Caco-2 (cell line): ENCODE results near the gene ATAD2B. TPM values are rescaled to one million over a fixed set of nuclear protein-coding genes. Genes with fewer than 3 reads are reported as not detected.
A peak's percentile ranks its signal among the peaks of the same experiment; 100 is the strongest.

ENCODE experiments used
- BruUV-seq: library from RNA; stranded (reverse); fragments of 400-500 nt; replicated peaks from 2 replicates; lab custom pipeline; 2021; lab: Mats Ljungman, UMichigan
- CTCF ChIA-PET: fragments of 300-600 bp; sonication (Branson Sonifier 250); formaldehyde crosslinking; loops from one replicate; lab custom pipeline; 2022; ENCODE audit warnings: antibody characterized with exemption; lab: Charles Lee
- POLR2A ChIA-PET: fragments of 300-600 bp; sonication (Branson Sonifier 250); formaldehyde crosslinking; loops from one replicate; lab custom pipeline; 2022; ENCODE audit warnings: antibody characterized with exemption; lab: Charles Lee
- DNase-seq, 2 experiments: peaks; one replicate each; pipeline versions ENCODE4 v3.0.0 to v3.0.0-alpha.2; 2020 to 2022
- H3K27me3 ChIP-seq: replicated peaks from 2 replicates; pipeline ENCODE4 v1.6.0; 2011; ENCODE audit warnings: low read length; ENCODE audit not compliant: control insufficient read depth, insufficient read depth
- H3K36me3 ChIP-seq: 2 replicates; pipeline ENCODE4 v1.5.1; 2011; ENCODE audit warnings: low read length; ENCODE audit not compliant: control insufficient read depth, insufficient read depth
- H3K4me1 ChIP-seq: fragments of 250-450 bp; sonication (Bioruptor Pico); 2 replicates; pipeline ENCODE4 v1.5.1; 2020; ENCODE audit warnings: mild to moderate bottlenecking
- H3K4me3 ChIP-seq: 2 replicates; pipeline ENCODE4 v1.5.1; 2011; ENCODE audit warnings: low read depth, mild to moderate bottlenecking, control low read depth, low read length
- H3K9me3 ChIP-seq: fragments of 250-450 bp; sonication (Bioruptor Pico); 2 replicates; pipeline ENCODE4 v1.5.1; 2020; ENCODE audit warnings: mild to moderate bottlenecking, moderate library complexity
- H3K27ac Mint-ChIP-seq: one replicate; pipeline ENCODE4 v1.8.0; 2022; ENCODE audit warnings: mixed read lengths; ENCODE audit not compliant: unreplicated experiment
- H3K27me3 Mint-ChIP-seq: one replicate; pipeline ENCODE4 v1.8.0; 2022; ENCODE audit warnings: mixed read lengths; ENCODE audit not compliant: insufficient read depth, unreplicated experiment
- H3K36me3 Mint-ChIP-seq: one replicate; pipeline ENCODE4 v1.8.0; 2022; ENCODE audit warnings: mild to moderate bottlenecking, mixed read lengths; ENCODE audit not compliant: insufficient read depth, unreplicated experiment
- H3K4me1 Mint-ChIP-seq: one replicate; pipeline ENCODE4 v1.8.0; 2022; ENCODE audit warnings: low read depth, mixed read lengths; ENCODE audit not compliant: unreplicated experiment
- H3K4me3 Mint-ChIP-seq: one replicate; pipeline ENCODE4 v1.8.0; 2022; ENCODE audit warnings: mild to moderate bottlenecking, moderate library complexity, mixed read lengths; ENCODE audit not compliant: unreplicated experiment
- H3K9me3 Mint-ChIP-seq: one replicate; pipeline ENCODE4 v1.8.0; 2022; ENCODE audit warnings: mixed read lengths; ENCODE audit not compliant: unreplicated experiment
- intact Hi-C: fragments of 100-400 bp; cut with micrococcal nuclease; formaldehyde crosslinking; loops from one replicate; pipeline ENCODE4 v1.10.0; 2022; ENCODE audit not compliant: unreplicated experiment
- total RNA-seq: library from RNA; stranded (reverse); gene quantifications from 2 replicates; pipeline ENCODE4 v1.2.3, GENCODE V29; 2022
- TF ChIP-seq, protein P1 (sequence below), 2 experiments: fragments of 200-600 bp in 1 of 2; IDR thresholded peaks; 1 replicate in 1 of 2; 2 replicates in 1 of 2; pipeline versions ENCODE4 v1.5.1 to v1.8.0; 2011 to 2022; ENCODE audit warnings: antibody characterized with exemption in 1 of 2, control low read depth in 1 of 2, inconsistent platforms in 1 of 2, low read depth in 1 of 2, low read length in 1 of 2, mild to moderate bottlenecking in 1 of 2, moderate library complexity in 1 of 2; ENCODE audit not compliant: insufficient read depth in 1 of 2, severe bottlenecking in 1 of 2, unreplicated experiment in 1 of 2

The ATAD2B gene
- total RNA-seq, 1 experiment from 2014 or later: 32.1 TPM

DNA sequence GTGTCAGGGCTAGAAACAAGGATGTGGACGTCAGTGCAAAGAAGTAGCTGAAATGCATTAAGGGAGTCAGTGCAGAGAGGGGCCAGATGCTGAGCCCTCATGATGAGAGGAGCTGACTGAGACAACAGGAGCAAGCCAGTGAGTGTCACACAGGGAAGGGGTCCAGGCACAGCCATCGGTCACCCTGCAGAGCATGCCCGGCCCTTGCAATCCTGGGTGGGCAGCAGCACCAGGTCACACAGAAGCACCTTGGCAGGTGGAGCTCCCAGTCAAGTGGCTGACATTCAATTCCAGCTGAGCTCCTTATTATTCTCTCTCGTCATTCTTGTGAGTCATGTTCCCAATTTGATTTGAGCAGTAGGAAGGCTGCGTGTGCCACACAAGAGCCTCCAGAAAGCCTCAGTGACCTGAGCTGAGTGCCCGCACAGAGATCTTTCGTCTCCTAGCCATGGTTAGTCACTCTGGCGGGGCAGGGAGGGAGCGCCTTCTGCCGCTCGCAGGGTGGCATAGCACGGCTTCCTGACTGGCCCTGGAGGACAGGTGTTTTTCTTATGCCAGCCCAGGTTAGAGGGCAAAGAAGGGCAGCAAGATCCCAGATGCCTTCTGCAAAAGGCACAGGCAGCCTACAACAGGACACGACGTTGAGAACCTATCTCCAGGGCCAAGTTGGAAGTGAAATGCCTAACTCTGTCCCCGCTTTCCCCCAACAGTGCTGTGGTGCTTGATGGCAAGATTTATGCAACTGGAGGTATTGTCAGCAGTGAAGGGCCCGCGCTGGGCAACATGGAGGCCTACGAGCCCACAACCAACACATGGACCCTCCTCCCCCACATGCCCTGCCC lies 220.9 kb downstream of the ATAD2B start:
- DNase-seq: no peak
- no peaks in the 10 kb centered on the region for H3K36me3 ChIP-seq
- ChIA-PET POLR2A (no interaction called here), CTCF (no interaction called here)
- no peak overlapping the region for H3K4me3 ChIP-seq
- H3K9me3 ChIP-seq: no peaks in the 10 kb centered on the region
- Mint-ChIP-seq H3K27me3 (no peaks in the 10 kb centered on the region), H3K4me1 (no peaks in the 10 kb centered on the region), H3K9me3 (no peaks in the 10 kb centered on the region), H3K27ac (no peak overlapping the region), H3K36me3 (peaks cover 14% of the 10 kb centered on the region), H3K4me3 (no peak overlapping the region)
- intact Hi-C loops: no loop called here
- no TSS peak for BruUV-seq
- H3K4me1 ChIP-seq: no peaks in the 10 kb centered on the region
- TF ChIP-seq, protein P1, sequence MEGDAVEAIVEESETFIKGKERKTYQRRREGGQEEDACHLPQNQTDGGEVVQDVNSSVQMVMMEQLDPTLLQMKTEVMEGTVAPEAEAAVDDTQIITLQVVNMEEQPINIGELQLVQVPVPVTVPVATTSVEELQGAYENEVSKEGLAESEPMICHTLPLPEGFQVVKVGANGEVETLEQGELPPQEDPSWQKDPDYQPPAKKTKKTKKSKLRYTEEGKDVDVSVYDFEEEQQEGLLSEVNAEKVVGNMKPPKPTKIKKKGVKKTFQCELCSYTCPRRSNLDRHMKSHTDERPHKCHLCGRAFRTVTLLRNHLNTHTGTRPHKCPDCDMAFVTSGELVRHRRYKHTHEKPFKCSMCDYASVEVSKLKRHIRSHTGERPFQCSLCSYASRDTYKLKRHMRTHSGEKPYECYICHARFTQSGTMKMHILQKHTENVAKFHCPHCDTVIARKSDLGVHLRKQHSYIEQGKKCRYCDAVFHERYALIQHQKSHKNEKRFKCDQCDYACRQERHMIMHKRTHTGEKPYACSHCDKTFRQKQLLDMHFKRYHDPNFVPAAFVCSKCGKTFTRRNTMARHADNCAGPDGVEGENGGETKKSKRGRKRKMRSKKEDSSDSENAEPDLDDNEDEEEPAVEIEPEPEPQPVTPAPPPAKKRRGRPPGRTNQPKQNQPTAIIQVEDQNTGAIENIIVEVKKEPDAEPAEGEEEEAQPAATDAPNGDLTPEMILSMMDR (IDR thresholded peaks at IDR 0.05; ENCODE audit: insufficient read depth in 1 of 2, low read depth in 1 of 2, low read length in 1 of 2, severe bottlenecking in 1 of 2, unreplicated experiment in 1 of 2): no peak
- no peaks in the 10 kb centered on the region for H3K27me3 ChIP-seq

DNA sequence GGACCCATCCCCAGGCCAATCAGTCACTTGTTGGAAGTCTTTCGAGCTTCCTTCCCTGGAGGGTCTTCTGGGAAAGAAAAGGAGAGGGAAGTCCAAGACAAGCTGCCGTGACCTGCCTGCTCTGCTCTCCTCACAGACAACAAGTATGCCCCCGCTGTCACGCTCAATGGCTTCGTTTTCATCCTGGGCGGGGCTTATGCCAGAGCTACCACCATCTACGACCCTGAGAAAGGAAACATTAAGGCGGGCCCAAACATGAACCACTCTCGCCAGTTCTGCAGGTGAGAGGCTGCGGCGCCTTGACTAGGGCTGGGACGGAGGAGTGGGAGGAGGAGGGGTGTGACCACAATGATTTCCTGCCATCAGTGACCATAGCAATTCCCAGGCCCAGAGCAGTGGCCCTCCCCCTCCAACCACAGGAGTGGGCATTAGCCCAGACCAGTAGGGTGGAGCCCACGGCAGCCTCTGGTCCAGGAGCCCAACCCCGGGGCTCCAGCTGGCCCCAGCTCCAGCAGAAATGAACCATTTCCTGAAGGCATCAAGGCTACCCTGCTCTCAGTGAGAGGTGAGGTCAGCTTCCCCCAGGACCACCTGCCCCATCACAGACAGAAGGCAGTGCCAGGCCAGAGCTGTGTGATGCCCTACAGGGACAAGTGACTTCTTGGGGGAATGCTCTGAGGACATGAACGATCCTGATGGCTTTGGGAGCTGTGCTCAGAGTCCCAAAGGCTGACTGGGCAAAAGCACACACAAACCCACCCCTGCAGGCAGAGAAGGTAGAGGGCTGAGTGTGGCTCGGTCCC lies 223.1 kb downstream of the ATAD2B start:
- CTCF ChIA-PET: no interaction called here
- peak in 1 of 2 experiments; percentile 27 for DNase-seq
- Histone ChIP-seq H3K27me3 (no peaks in the 10 kb centered on the region), H3K4me3 (no peak overlapping the region), H3K4me1 (no peaks in the 10 kb centered on the region), H3K36me3 (no peaks in the 10 kb centered on the region), H3K9me3 (no peaks in the 10 kb centered on the region)
- POLR2A ChIA-PET: no interaction called here
- no TSS peak for BruUV-seq
- H3K9me3 Mint-ChIP-seq: peaks cover 11% of the 10 kb centered on the region
- H3K27me3 Mint-ChIP-seq: no peaks in the 10 kb centered on the region
- H3K27ac Mint-ChIP-seq: no peak overlapping the region
- TF ChIP-seq, protein P1 (IDR thresholded peaks at IDR 0.05; ENCODE audit: insufficient read depth in 1 of 2, low read depth in 1 of 2, low read length in 1 of 2, severe bottlenecking in 1 of 2, unreplicated experiment in 1 of 2): no peak
- H3K4me1 Mint-ChIP-seq: no peaks in the 10 kb centered on the region
- no peak overlapping the region for H3K4me3 Mint-ChIP-seq
- H3K36me3 Mint-ChIP-seq: peaks cover 14% of the 10 kb centered on the region
- intact Hi-C loops: no loop called here

DNA sequence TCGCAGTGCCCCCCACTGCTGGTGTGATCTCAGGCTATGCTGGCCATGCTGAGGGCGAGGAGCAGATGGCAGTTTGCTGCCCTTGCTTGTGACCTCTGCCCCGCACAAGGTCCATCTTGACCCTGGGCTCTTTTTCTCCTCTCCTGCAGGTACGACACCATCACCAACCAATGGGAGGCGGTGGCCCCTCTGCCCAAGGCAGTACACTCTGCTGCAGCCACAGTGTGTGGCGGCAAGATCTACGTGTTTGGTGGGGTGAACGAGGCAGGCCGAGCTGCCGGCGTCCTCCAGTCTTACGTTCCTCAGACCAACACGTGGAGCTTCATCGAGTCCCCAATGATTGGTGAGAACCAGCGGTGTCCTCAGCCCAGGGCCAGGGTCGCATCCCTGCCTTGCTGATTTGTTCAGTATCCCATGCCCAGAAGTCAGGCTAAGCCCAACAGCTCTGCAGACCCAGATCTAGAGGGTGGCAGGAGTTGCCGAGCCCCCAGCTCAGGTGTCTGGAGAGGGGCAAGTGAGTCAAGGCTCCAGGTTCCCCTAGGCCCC lies 223.8 kb downstream of the ATAD2B start:
- Histone ChIP-seq H3K36me3 (no peaks in the 10 kb centered on the region), H3K4me3 (no peak overlapping the region), H3K4me1 (no peaks in the 10 kb centered on the region), H3K9me3 (no peaks in the 10 kb centered on the region), H3K27me3 (no peaks in the 10 kb centered on the region)
- Mint-ChIP-seq H3K27me3 (no peaks in the 10 kb centered on the region), H3K9me3 (peaks cover 11% of the 10 kb centered on the region), H3K4me1 (no peaks in the 10 kb centered on the region), H3K36me3 (peaks cover 14% of the 10 kb centered on the region), H3K27ac (no peak overlapping the region), H3K4me3 (no peak overlapping the region)
- no TSS peak for BruUV-seq
- intact Hi-C loops: no loop called here
- CTCF ChIA-PET: no interaction called here
- TF ChIP-seq, protein P1 (IDR thresholded peaks at IDR 0.05; ENCODE audit: insufficient read depth in 1 of 2, low read depth in 1 of 2, low read length in 1 of 2, severe bottlenecking in 1 of 2, unreplicated experiment in 1 of 2): no peak
- POLR2A ChIA-PET: no interaction called here
- DNase-seq: no peak
